ENCODE measurements around the gene SLC34A1.
"Not testable (repeated sequence)": the region's sequence is repeated elsewhere in the genome, so short reads cannot be mapped to it uniquely, and the experiment has no call there.

The SLC34A1 gene

DNA sequence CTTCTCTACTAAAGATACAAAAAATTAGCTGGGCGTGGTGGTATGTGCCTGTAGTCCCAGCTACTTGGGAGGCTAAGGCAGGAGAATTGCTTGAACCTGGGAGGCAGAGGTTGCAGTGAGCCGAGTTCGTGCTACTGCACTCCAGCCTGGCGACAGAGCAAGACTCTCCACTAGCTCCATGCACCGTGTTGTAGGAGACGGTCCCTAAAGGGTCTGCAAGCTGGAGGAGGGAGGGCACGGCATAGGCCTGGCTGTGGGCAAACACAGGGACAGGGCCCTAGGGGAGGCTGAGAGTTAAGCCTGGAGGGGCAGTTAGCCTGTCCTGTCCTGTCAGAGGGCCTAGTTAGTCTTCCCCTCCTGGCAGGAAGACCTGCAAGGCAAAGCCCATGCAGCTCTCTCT lies 23.5 kb upstream of the SLC34A1 start:
- not testable (repeated sequence) for H3K27ac ChIP-seq (replicated peaks; ENCODE audit: low read length); H3K4me2 ChIP-seq (ENCODE audit: insufficient read depth, low read length, poor library complexity, severe bottlenecking); H4K91ac ChIP-seq (ENCODE audit: low read depth, low read length, poor library complexity); H2BK5ac ChIP-seq (ENCODE audit: low read length); H4K8ac ChIP-seq (ENCODE audit: low read depth, low read length); H3K4ac ChIP-seq (ENCODE audit: low read length); H3K9ac ChIP-seq (ENCODE audit: low read depth, low read length, poor library complexity); H3K36me3 ChIP-seq (replicated peaks in 1 of 2; ENCODE audit: control insufficient read depth in 2 of 2, insufficient read depth in 2 of 2, low read length in 2 of 2); H3K4me3 ChIP-seq (ENCODE audit: low read length in 2 of 2); H3K14ac ChIP-seq (ENCODE audit: low read length); H2AK5ac ChIP-seq (ENCODE audit: low read depth, low read length); H3K79me1 ChIP-seq (ENCODE audit: low read depth, low read length); H2AFZ ChIP-seq (ENCODE audit: low read length); DNase-seq (ENCODE audit: low spot score); H3K9me3 ChIP-seq (replicated peaks in 1 of 2; ENCODE audit: control insufficient read depth in 2 of 2, insufficient read depth in 1 of 2, low read depth in 1 of 2, low read length in 2 of 2); H3K18ac ChIP-seq (ENCODE audit: low read length); H3K23ac ChIP-seq (ENCODE audit: low read depth, low read length, poor library complexity); H2BK120ac ChIP-seq (ENCODE audit: low read depth, low read length)
- peaks cover 0 to 14% (median 12%) of the 10 kb centered on the region in 3 experiments for H3K27me3 ChIP-seq (ENCODE audit: control insufficient read depth in 3 of 3, insufficient read depth in 3 of 3, low read depth in 1 of 3, low read length in 3 of 3)
- H3K4me1 ChIP-seq (ENCODE audit: control insufficient read depth in 2 of 2, insufficient read depth in 1 of 2, low read depth in 1 of 2, low read length in 2 of 2): peaks cover 7 to 45% of the 10 kb centered on the region in 2 donors
- peak overlapping the region; percentile 62 for H2BK15ac ChIP-seq (ENCODE audit: low read length)
- WGBS, 2 donors (ENCODE audit: extremely low coverage in 2 of 2, insufficient read length in 2 of 2, insufficient replicate concordance in 1 of 2): no CpG with 5 or more reads among the region's 7 CpGs
- peak overlapping the region; percentile 14 for H2BK12ac ChIP-seq (ENCODE audit: low read length)

DNA sequence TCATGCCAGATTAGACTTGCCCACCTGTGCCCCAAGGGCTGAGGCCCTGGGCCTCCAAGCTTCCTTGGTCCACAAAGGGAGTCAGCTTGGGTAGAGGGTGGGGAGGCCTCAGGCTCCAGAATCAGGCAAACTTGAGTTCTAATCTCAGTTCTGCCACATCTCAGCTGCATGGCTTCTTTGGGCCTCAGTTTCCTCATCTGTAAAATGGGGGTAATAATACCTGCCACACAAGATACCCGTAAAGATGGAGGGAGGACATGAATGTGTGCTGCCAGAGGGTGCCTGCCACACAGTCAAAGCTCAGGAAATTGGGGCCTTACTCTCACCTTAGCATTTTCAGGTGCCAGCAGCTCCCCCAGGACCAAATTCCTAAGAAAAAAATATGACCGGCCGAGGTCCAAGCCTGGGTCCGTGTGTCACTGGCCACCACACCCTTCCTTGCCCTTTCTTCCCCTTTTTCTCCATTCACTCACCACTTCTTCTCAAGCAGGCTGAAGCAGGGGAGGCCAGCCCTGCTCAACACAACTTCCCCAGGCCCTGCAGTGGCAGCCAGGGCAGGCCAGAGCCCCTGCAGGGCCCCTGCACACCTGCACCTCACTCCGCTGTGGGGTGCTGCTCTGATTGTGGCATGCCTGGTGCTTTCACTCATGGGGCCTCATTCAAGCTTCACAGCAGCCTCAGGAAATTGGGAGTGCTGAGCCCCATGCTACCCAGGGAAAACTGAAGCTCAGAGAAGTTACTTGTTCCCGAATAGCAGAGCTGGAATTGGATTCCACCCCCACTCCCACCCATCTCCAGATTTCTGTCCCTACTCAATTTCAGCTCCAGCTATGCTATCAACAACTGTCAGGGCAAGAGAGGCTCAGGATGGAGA lies 22.6 kb upstream of the SLC34A1 start:
- Histone ChIP-seq H3K27ac (replicated peaks; ENCODE audit: low read length) (no peak overlapping the region), H2BK12ac (ENCODE audit: low read length) (peak overlapping the region; percentile 93), H3K4me1 (ENCODE audit: control insufficient read depth in 2 of 2, insufficient read depth in 1 of 2, low read depth in 1 of 2, low read length in 2 of 2) (peaks cover 13 to 54% of the 10 kb centered on the region in 2 donors), H3K27me3 (ENCODE audit: control insufficient read depth in 3 of 3, insufficient read depth in 3 of 3, low read depth in 1 of 3, low read length in 3 of 3) (peaks cover 0 to 14% (median 9%) of the 10 kb centered on the region in 3 experiments), H3K14ac (ENCODE audit: low read length) (no peak overlapping the region), H3K4me3 (ENCODE audit: low read length in 2 of 2) (no peak overlapping the region), H4K91ac (ENCODE audit: low read depth, low read length, poor library complexity) (no peak overlapping the region), H3K36me3 (replicated peaks in 1 of 2; ENCODE audit: control insufficient read depth in 2 of 2, insufficient read depth in 2 of 2, low read length in 2 of 2) (no peaks in the 10 kb centered on the region), H2BK15ac (ENCODE audit: low read length) (peak overlapping the region; percentile 93), H3K9me3 (replicated peaks in 1 of 2; ENCODE audit: control insufficient read depth in 2 of 2, insufficient read depth in 1 of 2, low read depth in 1 of 2, low read length in 2 of 2) (no peaks in the 10 kb centered on the region), H3K79me1 (ENCODE audit: low read depth, low read length) (no peaks in the 10 kb centered on the region), H3K4me2 (ENCODE audit: insufficient read depth, low read length, poor library complexity, severe bottlenecking) (no peak overlapping the region), H3K4ac (ENCODE audit: low read length) (no peak overlapping the region), H3K23ac (ENCODE audit: low read depth, low read length, poor library complexity) (no peak overlapping the region), H3K9ac (ENCODE audit: low read depth, low read length, poor library complexity) (no peak overlapping the region), H3K18ac (ENCODE audit: low read length) (peak overlapping the region; percentile 66), H4K8ac (ENCODE audit: low read depth, low read length) (no peak overlapping the region), H2AK5ac (ENCODE audit: low read depth, low read length) (peak overlapping the region; percentile 16), H2BK5ac (ENCODE audit: low read length) (no peak overlapping the region), H2BK120ac (ENCODE audit: low read depth, low read length) (no peak overlapping the region), H2AFZ (ENCODE audit: low read length) (peak overlapping the region; percentile 93)
- no peak for DNase-seq (ENCODE audit: low spot score)
- no CpG with 5 or more reads among the region's 6 CpGs for WGBS, 2 donors (ENCODE audit: extremely low coverage in 2 of 2, insufficient read length in 2 of 2, insufficient replicate concordance in 1 of 2)

DNA sequence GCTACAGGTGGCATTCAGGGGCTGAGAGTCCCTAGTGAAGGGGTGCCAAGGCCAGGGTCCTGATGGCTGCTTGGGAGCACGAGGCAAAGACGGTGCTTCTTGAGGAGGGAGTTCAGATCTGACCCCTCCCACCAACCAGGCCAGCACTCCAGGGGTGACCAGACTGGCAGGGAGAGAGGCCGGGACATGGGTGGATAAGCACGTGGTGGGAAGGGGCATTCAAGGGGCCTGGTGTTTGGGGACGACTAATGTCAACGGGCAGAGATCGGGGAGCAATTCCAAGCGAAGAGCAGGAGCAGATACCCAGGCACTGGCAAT lies 22.0 kb upstream of the SLC34A1 start:
- Histone ChIP-seq H3K4me1 (ENCODE audit: control insufficient read depth in 2 of 2, insufficient read depth in 1 of 2, low read depth in 1 of 2, low read length in 2 of 2) (peaks cover 13 to 50% of the 10 kb centered on the region in 2 donors), H3K9me3 (replicated peaks in 1 of 2; ENCODE audit: control insufficient read depth in 2 of 2, insufficient read depth in 1 of 2, low read depth in 1 of 2, low read length in 2 of 2) (no peaks in the 10 kb centered on the region), H2AK5ac (ENCODE audit: low read depth, low read length) (peak overlapping the region; percentile 16), H3K79me1 (ENCODE audit: low read depth, low read length) (no peaks in the 10 kb centered on the region), H3K4me2 (ENCODE audit: insufficient read depth, low read length, poor library complexity, severe bottlenecking) (no peak overlapping the region), H2BK15ac (ENCODE audit: low read length) (peak overlapping the region; percentile 93), H2BK5ac (ENCODE audit: low read length) (no peak overlapping the region), H3K23ac (ENCODE audit: low read depth, low read length, poor library complexity) (no peak overlapping the region), H3K36me3 (replicated peaks in 1 of 2; ENCODE audit: control insufficient read depth in 2 of 2, insufficient read depth in 2 of 2, low read length in 2 of 2) (no peaks in the 10 kb centered on the region), H4K91ac (ENCODE audit: low read depth, low read length, poor library complexity) (no peak overlapping the region), H2AFZ (ENCODE audit: low read length) (peak overlapping the region; percentile 93), H3K14ac (ENCODE audit: low read length) (no peak overlapping the region), H3K27me3 (ENCODE audit: control insufficient read depth in 3 of 3, insufficient read depth in 3 of 3, low read depth in 1 of 3, low read length in 3 of 3) (peaks cover 0 to 14% (median 3%) of the 10 kb centered on the region in 3 experiments), H3K9ac (ENCODE audit: low read depth, low read length, poor library complexity) (no peak overlapping the region), H2BK12ac (ENCODE audit: low read length) (peak overlapping the region; percentile 93), H3K4me3 (ENCODE audit: low read length in 2 of 2) (no peak overlapping the region), H3K4ac (ENCODE audit: low read length) (no peak overlapping the region), H4K8ac (ENCODE audit: low read depth, low read length) (no peak overlapping the region), H2BK120ac (ENCODE audit: low read depth, low read length) (no peak overlapping the region), H3K18ac (ENCODE audit: low read length) (no peak overlapping the region), H3K27ac (replicated peaks; ENCODE audit: low read length) (no peak overlapping the region)
- no CpG with 5 or more reads among the region's 8 CpGs for WGBS, 2 donors (ENCODE audit: extremely low coverage in 2 of 2, insufficient read length in 2 of 2, insufficient replicate concordance in 1 of 2)
- no peak for DNase-seq (ENCODE audit: low spot score)

All from neuronal stem cell (in vitro differentiated cells).